Measurements from ENCODE around the gene ZNF669.
A peak's percentile ranks its signal among the peaks of the same experiment; 100 is the strongest.
"Not testable (repeated sequence)": the region's sequence is repeated elsewhere in the genome, so short reads cannot be mapped to it uniquely, and the experiment has no call there.

Gene ZNF669

DNA sequence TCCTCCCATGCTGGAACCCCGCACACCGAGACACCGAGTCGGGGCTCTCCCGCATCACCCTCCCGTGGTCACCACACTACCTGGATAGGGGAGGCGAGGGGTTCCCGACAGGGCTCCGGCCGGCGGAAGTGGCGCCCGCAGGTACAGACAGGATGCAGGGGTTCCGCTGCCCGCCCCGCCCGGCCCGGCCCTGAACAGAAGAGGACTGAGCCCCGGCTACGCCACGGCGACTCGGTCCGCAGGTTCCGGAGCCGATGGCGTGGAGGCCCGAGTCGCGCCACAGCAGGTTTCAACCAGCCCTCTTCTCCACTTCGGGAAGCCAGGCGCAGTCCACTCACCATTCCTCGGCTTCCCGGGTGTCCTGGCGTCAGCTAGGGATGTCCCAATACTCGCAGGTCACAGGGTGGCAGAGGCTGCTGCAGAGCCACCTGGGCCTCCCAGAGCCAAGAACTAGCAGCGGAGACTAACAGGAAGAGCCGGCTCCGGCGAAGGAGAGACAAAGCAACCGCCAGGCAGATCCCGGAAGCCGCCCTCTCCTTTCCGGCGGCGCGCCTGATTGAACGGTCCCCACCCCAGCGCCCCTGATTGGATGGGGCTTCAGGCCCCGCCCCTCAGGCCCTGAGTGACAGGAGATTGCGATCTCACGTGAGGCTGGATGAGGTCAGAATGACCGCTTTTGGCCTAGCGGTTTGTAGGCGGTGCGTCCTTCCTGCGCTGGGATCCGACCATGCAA, at the start of gene ZNF669:
Gene ZNF669 (minus strand): TSS at position 498 of the 733 bp plus-strand sequence. CDS start 157 bp downstream, at position 341.
- peak; percentile 79 to 86 for DNase-seq (ENCODE audit: extremely low read depth in 1 of 2, low read depth in 1 of 2)

DNA sequence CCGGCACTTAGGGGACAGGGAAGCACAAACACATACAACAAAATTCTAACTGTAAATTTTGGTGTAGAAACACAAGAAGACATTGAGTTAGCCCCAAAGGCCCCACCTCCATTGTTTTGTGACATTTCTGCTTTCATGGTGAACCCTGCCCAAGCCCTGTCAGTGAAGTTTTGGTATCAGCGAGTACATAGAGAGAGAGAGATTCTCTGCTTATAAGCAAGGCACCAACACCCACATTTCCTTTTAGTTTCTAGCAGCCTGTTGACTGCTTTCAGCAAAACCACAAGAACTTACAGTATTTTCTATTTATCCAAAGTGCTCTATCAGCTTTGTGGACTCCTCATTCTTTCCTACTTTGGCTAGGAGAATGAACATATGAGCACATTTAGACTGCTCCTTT, 43.6 kb upstream of the ZNF669 start:
- DNase-seq (ENCODE audit: extremely low read depth in 1 of 2, low read depth in 1 of 2) = no peak

DNA sequence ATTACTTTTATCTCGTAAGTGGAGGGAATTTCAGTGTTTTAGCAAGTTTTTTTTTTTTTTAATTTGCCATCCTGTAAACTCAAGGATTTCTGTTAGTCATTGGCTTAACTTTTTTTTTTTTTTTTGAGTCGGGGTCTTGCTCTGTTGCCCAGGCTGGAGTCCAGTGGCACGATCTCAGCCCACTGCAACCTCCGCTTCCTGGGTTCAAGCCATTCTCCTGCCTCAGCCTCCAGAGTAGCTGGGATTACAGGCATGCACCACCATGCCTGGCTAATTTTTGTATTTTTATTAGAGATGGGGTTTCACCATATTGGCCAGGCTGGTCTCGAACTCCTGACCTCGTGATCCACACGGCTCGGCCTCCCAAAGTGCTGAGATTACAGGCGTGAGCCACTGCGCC, 43.0 kb upstream of the ZNF669 start:
- DNase-seq (ENCODE audit: extremely low read depth in 1 of 2, low read depth in 1 of 2) = not testable (repeated sequence)

DNA sequence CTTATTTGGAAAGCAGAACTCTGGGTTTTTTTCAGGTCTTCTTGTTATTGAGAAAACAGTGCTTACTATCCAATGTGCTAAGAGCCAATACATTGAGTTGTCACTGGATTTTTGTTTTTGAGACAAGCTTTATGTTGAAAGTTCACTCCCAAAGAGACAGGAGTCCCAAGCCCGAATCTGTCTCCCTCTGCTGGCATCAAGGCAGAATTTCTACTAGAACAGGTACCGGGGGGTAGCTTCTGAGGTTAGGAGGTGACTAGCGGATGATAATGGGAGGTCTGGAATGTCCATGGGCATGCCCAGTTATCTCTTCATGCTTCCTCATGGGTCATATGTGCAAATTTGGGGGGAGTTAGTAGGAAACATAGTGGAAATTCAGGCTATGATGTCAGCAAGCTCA, 42.5 kb upstream of the ZNF669 start:
- DNase-seq (ENCODE audit: extremely low read depth in 1 of 2, low read depth in 1 of 2) = no peak

DNA sequence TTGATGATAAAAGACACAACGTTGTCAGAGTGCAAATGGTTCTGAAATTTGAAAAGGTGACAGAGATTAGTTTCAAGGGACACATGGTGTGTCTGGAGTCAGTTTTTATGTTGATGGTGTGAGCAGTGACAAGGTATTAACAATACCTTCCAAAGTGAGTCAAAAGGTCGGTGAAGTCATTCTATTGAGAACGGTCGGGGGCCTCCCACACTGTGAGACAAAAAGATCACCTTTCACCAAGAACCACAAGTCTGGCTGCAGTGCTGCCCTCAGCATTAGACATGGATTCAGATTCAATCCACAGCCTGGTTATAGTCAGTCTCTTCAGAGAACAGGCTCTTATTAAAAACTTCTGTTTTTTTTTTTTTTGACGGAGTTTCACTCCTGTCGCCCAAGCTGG, 41.1 kb upstream of the ZNF669 start:
- DNase-seq (ENCODE audit: extremely low read depth in 1 of 2, low read depth in 1 of 2) = no peak

DNA sequence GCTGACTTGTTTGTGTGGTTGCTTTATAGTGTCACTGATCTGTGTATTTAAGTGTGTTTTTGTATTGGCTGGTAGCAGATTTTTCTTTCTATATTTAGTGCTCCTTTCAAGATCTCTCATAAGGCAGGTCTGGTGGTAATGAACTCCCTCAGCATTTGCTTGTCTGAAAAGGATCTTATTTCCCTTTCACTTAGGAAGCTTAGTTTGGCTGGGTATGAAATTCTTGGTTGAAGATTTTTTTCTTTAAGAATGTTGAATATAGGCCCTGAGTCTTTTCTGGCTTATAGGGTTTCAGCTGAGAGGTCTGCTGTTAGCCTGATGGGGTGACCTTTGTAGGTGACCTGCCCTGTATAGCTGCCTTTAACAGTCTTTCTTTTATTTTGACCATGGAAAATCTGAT, 35.4 kb upstream of the ZNF669 start:
- not testable (repeated sequence) for DNase-seq (ENCODE audit: extremely low read depth in 1 of 2, low read depth in 1 of 2)

DNA sequence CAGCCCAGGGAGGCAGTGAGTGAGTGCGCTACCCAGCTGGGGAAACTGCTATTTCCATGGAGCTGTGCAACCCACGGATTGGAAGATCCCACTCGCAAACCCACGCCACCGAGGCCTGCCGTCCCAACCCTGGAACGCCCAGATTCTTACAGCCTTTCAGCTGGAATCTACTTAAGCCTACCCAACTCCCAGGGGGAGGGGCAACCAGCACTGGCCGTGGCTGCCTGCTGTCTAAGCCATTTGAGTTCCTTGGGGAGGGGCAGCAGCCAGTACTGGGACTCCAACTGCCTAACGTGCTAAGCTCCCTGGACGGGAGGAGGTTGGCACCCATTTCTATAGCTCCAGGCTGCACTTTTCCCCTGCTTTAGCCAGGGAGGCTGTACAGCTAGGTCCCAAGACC, 27.1 kb upstream of the ZNF669 start:
- DNase-seq (ENCODE audit: extremely low read depth in 1 of 2, low read depth in 1 of 2) = no peak

DNA sequence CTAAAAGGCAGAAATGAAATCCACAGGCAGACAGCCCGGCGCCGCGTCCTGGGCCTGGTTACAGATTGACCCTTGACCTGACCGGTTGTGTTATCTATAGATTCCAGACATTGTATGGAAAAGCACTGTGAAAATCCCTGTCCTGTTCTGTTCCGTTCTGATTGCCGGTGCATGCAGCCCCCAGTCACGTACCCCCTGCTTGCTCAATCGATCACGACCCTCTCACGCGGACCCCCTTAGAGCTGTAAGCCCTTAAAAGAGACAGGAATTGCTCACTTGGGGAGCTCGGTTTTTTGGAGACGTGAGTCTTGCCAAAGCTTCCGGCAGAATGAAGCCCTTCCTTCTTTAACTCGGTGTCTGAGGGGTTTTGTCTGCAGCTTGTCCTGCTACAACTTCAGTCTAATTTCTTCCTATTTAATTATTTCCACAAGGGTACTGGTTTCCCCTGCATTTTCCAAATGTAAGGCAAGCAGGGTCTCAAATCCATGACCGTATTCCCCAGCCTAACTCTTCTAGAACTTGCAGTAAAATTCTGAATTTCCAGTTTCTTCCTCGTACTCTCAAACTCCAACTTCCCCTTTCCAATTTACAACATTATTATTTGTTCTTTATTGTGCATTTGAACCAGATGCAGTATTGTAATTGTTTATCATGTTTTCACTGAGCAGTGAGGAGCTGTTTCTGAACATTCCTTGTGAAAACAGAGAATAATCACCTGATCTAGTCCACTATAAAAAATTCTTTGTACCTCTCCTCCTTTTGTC, 23.5 kb upstream of the ZNF669 start:
- DNase-seq (ENCODE audit: extremely low read depth in 1 of 2, low read depth in 1 of 2) = not testable (repeated sequence)

DNA sequence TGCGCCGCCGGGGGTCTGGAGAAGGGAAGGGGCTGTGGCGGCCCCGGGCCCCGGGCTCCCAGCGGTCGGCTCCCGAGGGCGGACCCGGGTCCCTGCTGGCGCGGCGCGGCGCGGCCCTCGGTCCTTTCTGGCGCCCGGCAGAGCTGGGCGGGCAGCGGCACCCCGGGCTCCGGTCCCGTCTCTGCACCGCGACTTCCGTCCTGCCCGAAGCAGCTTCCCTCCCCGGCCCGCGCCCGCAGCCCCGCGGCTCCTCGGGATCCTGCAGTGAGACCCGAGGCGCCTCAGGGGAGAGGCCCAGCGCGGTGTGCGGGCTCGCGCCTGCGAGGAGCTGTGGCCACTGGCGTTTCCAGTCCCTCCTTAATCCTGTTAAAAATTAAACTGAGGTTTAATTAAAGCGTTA, 22.4 kb upstream of the ZNF669 start:
- not testable (repeated sequence) for DNase-seq (ENCODE audit: extremely low read depth in 1 of 2, low read depth in 1 of 2)

DNA sequence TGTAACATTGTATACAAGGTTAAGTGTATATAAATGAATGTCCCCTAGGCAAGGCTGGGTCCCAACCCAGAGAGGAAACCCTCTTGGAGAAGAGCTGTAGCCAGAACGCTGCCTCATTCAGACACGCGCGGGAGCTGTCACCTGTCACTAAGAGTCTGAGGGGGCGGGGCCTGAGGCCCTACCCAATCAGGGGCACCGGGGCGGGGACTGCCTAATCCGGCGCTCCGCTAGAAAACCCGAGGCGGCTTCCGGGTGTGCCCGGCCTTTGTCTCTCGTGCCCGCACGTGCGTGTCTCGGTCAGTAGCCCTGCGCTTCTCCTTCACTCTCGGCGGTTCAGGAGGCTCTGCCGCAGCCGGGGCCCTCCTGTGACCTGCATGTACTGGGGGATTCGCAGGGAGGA, 22.0 kb upstream of the ZNF669 start:
- DNase-seq (ENCODE audit: extremely low read depth in 1 of 2, low read depth in 1 of 2) = not testable (repeated sequence)

DNA sequence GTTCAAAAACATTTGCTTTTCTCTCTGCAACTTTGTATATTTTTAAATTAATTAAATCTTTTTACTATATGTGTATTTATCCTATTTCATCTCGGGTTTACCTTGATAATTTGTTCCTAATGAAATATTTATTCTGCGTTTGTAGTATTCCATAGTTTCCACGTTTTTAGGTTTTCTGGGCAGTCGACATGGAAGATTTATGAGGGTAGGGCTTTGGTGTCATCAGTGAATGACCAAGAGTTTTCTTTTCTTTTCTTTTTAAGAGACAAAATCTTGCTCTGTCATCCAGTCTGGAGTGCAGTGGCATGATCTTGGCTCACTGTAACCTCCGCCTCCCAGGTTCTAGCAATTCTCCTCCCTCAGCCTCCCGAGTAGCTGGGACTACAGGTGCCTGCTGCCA, 17.2 kb upstream of the ZNF669 start:
- DNase-seq (ENCODE audit: extremely low read depth in 1 of 2, low read depth in 1 of 2) = no peak

DNA sequence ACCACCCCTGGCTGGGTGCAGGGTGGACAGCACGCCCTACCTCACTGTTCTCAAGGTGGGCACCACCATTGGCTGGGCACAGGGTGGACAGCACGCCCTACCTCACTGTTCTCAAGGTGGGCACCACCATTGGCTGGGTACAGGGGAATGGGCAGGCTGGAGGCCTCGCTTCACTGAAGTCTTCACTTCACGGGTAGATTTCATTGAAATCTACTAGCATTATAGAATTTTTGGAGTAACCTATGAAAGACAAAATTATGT, 16.2 kb upstream of the ZNF669 start:
- DNase-seq (ENCODE audit: extremely low read depth in 1 of 2, low read depth in 1 of 2) = not testable (repeated sequence)

DNA sequence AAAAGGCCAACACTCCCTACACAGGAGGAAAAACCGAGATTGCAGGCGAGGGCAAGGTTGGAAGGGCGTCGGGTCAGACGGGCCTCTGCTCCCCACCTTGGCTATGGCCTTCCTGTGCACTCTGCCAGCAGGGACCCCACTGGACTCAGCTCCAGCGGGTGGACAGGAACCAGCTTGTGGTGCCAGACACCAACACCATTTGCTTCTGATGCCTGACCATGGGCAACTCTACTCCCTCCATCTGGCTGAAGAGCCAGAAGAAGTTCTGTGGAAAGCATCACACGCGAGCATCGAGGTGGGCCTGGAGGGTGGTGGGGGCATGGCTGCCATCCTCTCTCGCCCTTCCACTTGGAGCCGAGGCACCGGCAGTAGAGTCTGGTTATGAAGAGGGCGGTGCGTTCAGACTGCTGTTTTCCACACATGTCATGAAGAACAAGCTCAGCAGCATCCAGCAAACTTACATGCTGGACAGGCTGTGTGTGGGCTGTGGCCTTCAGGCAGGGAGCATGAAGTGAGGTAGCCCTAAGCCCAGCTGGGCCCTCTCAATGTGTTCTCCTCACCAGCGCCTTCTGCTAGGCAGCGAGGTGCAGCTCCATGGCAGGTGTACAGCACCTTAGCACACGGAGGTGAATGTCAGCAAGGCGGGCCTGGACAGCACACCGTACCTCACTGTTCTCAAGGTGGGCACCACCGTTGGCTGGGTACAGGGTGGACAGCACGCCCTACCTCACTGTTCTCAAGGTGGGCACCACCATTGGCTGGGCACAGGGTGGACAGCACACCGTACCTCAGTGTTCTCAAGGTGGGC, 15.6 kb upstream of the ZNF669 start:
- DNase-seq (ENCODE audit: extremely low read depth in 1 of 2, low read depth in 1 of 2) = no peak

DNA sequence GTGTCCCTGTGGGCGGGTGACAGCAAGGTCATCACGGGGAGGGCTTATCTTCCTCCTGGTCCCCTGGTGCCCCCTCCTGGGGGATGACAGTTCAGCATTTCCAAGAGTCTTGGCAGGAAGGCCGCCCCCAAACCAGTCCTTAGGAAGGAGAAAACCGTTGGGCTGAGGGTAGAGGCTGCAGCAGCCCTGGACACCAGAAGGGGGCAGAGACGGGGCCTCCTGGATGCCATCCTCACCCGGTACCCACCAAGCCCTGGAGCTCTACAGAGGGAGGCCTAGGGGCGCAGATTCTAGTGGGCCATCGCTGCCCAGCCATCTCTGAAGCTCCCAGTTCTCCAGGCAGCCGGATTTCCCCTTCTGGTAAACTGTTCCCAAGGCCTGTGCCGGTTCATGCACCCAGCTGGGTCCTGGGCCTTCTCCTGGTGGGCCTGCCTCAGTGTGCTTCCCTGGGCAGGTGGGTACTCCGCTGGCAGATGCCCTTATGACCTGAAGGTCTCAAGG, 14.8 kb upstream of the ZNF669 start:
- no peak for DNase-seq (ENCODE audit: extremely low read depth in 1 of 2, low read depth in 1 of 2)

DNA sequence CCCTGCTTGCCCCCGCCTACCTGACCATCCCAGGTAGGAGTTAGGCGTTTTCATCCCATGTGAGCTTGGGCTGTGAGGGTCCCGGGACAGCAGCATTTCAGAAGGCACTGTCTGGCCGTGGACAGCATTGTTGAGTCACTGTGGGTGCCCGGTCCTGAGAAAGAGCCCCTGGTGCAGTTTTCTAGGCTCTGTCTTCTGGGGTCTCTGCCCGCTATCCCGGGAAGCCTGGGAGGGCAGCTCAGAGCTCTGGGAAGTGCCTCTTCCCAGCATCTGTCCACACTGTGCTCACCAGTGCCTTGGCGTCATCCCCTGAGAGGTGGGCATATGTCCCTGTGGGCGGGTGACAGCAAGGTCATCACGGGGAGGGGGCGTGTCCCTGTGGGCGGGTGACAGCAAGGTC, 11.4 kb upstream of the ZNF669 start:
- no peak for DNase-seq (ENCODE audit: extremely low read depth in 1 of 2, low read depth in 1 of 2)

DNA sequence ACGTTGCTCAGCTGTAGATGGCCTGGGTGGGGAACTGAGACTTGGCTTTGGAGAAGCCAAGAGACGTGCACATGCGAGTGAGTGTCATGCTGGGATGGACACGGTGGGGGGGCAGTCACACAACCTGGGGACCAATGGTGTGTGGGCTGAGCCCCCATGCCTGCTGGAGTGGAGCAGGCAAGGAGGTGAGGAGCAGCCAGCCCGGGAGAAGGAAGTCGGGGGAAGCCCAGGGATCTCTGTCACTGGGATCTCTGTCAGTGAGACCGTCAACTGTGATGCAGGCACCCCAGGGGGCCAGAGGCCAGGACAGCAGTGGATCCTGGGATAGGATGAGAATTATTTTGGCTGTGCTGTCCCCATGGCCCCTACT, 11.0 kb upstream of the ZNF669 start:
- no peak for DNase-seq (ENCODE audit: extremely low read depth in 1 of 2, low read depth in 1 of 2)

DNA sequence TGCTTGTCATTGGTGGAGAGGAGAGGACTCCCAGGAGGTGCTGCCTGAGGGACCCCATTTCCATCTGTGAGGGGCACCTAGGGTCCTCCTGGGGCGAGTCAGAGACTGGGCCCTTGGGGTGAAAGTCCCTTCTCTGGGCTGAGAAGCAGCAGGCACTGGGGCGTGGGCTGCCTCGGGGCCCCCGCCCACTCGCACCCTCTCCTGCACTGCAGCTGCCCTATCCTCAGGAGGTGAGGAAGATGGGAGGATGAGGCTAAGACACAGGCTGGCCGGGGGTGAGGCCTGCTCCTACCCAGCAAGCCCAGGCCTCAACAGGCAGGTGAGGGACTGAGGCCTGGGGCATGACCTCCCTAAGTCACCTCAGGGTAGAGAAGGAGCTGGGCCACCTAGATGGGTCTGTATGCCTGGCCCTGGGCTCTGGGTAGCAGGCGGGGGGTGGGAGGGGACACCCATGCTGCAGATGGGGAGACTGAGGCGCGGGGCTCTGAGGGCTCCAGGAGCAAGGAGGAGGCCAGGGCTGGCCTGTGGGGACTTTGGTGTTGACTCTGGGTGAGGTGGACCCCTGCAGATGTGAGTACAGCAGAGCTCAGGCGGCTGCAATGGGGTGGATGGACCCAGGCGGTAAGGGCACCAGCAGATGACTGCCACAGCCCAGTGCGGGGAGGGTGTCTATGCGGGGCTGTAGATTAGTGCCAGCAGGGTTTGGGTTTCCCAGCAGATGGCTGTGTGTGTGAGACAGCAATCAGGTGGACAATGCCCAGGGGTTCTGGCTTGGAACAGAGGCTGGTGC, 10.4 kb upstream of the ZNF669 start:
- DNase-seq (ENCODE audit: extremely low read depth in 1 of 2, low read depth in 1 of 2) = no peak

DNA sequence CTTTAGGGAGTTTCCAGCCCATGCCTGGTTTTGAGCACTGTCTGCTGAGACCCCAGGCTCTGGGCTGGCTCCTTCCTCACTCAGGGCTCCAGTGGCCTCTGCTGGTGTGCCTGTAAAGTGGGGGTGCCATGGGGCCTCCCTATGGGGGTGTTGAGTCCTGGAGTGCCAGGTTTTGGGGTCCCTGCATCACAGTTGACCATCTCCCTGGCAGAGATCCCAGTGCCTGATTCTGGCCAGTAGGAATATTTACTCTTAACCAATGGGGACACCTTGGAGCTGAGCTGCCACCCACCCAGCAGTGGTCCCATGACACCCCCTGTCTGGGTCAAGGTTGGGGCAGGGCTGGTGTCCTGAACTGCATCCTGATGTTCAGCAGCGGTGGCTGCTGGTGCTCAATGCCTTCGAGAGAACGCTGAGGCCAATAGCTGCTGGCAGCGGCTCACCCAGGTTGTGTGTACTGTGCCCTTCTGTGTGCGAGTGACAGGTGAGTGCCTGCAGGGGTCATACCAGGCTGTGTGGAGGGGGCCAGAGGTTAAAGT, 9.6 kb upstream of the ZNF669 start:
- no peak for DNase-seq (ENCODE audit: extremely low read depth in 1 of 2, low read depth in 1 of 2)

DNA sequence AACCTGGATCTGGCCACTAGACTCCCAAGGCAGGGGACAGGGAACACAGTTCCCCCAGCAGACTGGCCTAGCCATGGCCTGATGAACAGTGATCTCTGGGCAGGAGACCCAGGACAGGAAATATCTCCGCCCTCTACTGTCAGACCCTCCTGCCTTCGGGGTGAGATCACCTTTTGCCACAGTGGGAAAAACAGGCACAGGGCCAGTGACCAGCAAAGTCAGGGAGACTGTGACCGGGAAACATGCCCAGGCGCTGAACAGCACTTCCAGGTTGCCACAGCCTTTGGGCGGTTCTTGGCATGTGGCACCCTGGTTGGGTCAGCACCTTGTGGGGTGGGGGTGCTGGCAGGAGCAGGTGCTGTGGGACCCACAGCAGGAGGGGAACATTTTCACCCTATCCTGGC, 8.9 kb upstream of the ZNF669 start:
- no peak for DNase-seq (ENCODE audit: extremely low read depth in 1 of 2, low read depth in 1 of 2)

DNA sequence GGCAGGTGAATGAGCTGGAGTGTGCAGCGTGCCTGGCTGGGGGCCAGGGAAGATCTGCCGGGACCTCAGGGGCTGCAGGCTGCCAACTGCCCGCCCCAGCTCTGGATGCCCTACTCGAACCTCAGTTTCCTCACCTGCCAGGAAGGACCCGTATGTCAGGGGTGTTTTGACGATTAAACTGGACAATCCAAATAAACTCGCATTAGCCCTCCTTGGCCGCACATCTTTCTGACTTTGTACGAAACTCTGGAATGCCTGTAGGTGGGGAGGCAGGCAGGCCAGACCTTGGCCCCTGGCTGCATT, 8.3 kb upstream of the ZNF669 start:
- DNase-seq (ENCODE audit: extremely low read depth in 1 of 2, low read depth in 1 of 2) = no peak

Data from activated CD8-positive, alpha-beta memory T cell treated with anti-CD3 and anti-CD28 coated beads for 1 hour (primary cell).